CD4-positive, alpha-beta memory T cell (primary cell): Measurements from ENCODE around the gene SIN3B. TPM values are rescaled to one million over a fixed set of nuclear protein-coding genes. Genes with fewer than 3 reads are reported as not detected.

Experiments
- CTCF ChIA-PET: fragments of 350-600 bp; sonication (Branson Sonifier 250); formaldehyde crosslinking; loops from one replicate; lab custom pipeline; 2021; ENCODE audit warnings: inconsistent platforms; ENCODE audit not compliant: partially characterized antibody; lab: Charles Lee
- POLR2A ChIA-PET: fragments of 350-600 bp; sonication (Branson Sonifier 250); formaldehyde crosslinking; loops from one replicate; lab custom pipeline; 2021; ENCODE audit not compliant: partially characterized antibody; lab: Charles Lee
- DNase-seq, 5 donors: peaks; one replicate each; pipeline versions ENCODE4 v3.0.0 to v3.0.0-alpha.2; 2020 to 2022; ENCODE audit warnings: mixed read lengths in 1 of 5
- H3K27ac ChIP-seq: one replicate; pipeline ENCODE4 v1.7.0; 2013; ENCODE audit warnings: low read depth, low read length
- H3K27me3 ChIP-seq: 2 replicates; pipeline ENCODE4 v1.7.0; 2013; ENCODE audit warnings: mild to moderate bottlenecking, low read length, moderate library complexity; ENCODE audit not compliant: insufficient read depth
- H3K36me3 ChIP-seq: 2 replicates; pipeline ENCODE4 v1.7.0; 2013; ENCODE audit warnings: mild to moderate bottlenecking, low read length, moderate library complexity; ENCODE audit not compliant: insufficient read depth
- H3K4me1 ChIP-seq: 2 replicates; pipeline ENCODE4 v1.7.0; 2013; ENCODE audit warnings: mild to moderate bottlenecking, low read length, moderate library complexity; ENCODE audit not compliant: insufficient read depth
- H3K4me3 ChIP-seq, 2 donors: one replicate each; pipeline ENCODE4 v1.7.0; 2013; ENCODE audit warnings: low read length in 2 of 2, mild to moderate bottlenecking in 1 of 2
- H3K9me3 ChIP-seq, 2 donors: one replicate each; pipeline ENCODE4 v1.7.0; 2013; ENCODE audit warnings: low read length in 2 of 2, control low read depth in 1 of 2; ENCODE audit not compliant: control insufficient read depth in 1 of 2
- H3K27ac Mint-ChIP-seq, 7 donors: one replicate each; pipeline ENCODE4 v1.8.0; 2020 to 2021; ENCODE audit warnings: mixed read lengths in 7 of 7, mild to moderate bottlenecking in 6 of 7, inconsistent platforms in 3 of 7, moderate library complexity in 3 of 7
- H3K27me3 Mint-ChIP-seq, 2 donors: one replicate each; pipeline ENCODE4 v1.8.0; 2020 to 2021; ENCODE audit warnings: mixed read lengths in 2 of 2
- H3K36me3 Mint-ChIP-seq, 2 donors: one replicate each; pipeline ENCODE4 v1.8.0; 2020 to 2021; ENCODE audit warnings: mixed read lengths in 2 of 2, inconsistent platforms in 1 of 2, mild to moderate bottlenecking in 1 of 2
- H3K4me1 Mint-ChIP-seq, 4 donors: one replicate each; pipeline ENCODE4 v1.8.0; 2020 to 2021; ENCODE audit warnings: mixed read lengths in 4 of 4, mild to moderate bottlenecking in 1 of 4
- H3K4me3 Mint-ChIP-seq, 8 donors: one replicate each; pipeline ENCODE4 v1.8.0; 2020 to 2021; ENCODE audit warnings: mixed read lengths in 8 of 8, mild to moderate bottlenecking in 7 of 8, moderate library complexity in 6 of 8, inconsistent platforms in 3 of 8
- H3K9me3 Mint-ChIP-seq, 8 donors: one replicate each; pipeline ENCODE4 v1.8.0; 2020 to 2021; ENCODE audit warnings: mixed read lengths in 8 of 8, mild to moderate bottlenecking in 5 of 8, inconsistent platforms in 3 of 8, moderate library complexity in 1 of 8
- intact Hi-C: fragments of 100-400 bp; cut with micrococcal nuclease; formaldehyde crosslinking; loops from one replicate; pipeline ENCODE4 v1.15.1; 2023
- polyA plus RNA-seq, 2 donors: library from polyadenylated mRNA; unstranded; fragments of 300-500 nt; fragmentation: Illumina TruSeq; gene quantifications; one replicate each; pipeline ENCODE4 v1.2.3, GENCODE V29; 2021
- total RNA-seq, 2 experiments: library from RNA; stranded (reverse); gene quantifications; one replicate each; pipeline ENCODE4 v1.2.3, GENCODE V29; 2021

The SIN3B gene
- total and polyA plus RNA-seq, 4 experiments from 2014 or later: 1.4 to 88.4 (median 46.0) TPM

- no peak overlapping the region for H3K4me3 Mint-ChIP-seq
- Histone ChIP-seq H3K27ac (no peak overlapping the region), H3K27me3 (no peaks in the 10 kb centered on the region), H3K4me1 (peaks cover 7% of the 10 kb centered on the region), H3K9me3 (no peaks in the 10 kb centered on the region), H3K36me3 (no peaks in the 10 kb centered on the region), H3K4me3 (no peak overlapping the region)
- no peaks in the 10 kb centered on the region for H3K36me3 Mint-ChIP-seq
- peaks cover 9 to 10% of the 10 kb centered on the region in 2 donors for H3K27me3 Mint-ChIP-seq
- H3K4me1 Mint-ChIP-seq: peaks cover 2 to 10% (median 5%) of the 10 kb centered on the region in 4 donors
- POLR2A ChIA-PET: no interaction called here
- intact Hi-C loops: no loop called here
- no peak for DNase-seq
- H3K27ac Mint-ChIP-seq: no peak overlapping the region
- peaks cover 0 to 2% (median 0%) of the 10 kb centered on the region in 8 donors for H3K9me3 Mint-ChIP-seq
- CTCF ChIA-PET: interaction anchor here (0.5 kb wide), 1 partner anchor 28 kb away, joined by 3 read pairs; no protein-coding TSS in a partner anchor
These were observed 60.2 kb downstream of the SIN3B start for GRCh38 chr19:16889366-16889882.

- intact Hi-C loops: no loop called here
- DNase-seq: no peak
- POLR2A ChIA-PET: no interaction called here
- Histone ChIP-seq H3K27me3 (no peaks in the 10 kb centered on the region), H3K4me3 (no peak overlapping the region), H3K9me3 (no peaks in the 10 kb centered on the region), H3K4me1 (peaks cover 7% of the 10 kb centered on the region), H3K36me3 (no peaks in the 10 kb centered on the region), H3K27ac (no peak overlapping the region)
- Mint-ChIP-seq H3K9me3 (peaks cover 0 to 2% (median 0%) of the 10 kb centered on the region in 8 donors), H3K4me3 (no peak overlapping the region), H3K4me1 (peaks cover 2 to 13% (median 5%) of the 10 kb centered on the region in 4 donors), H3K36me3 (no peaks in the 10 kb centered on the region), H3K27ac (no peak overlapping the region), H3K27me3 (peaks cover 9 to 10% of the 10 kb centered on the region in 2 donors)
- CTCF ChIA-PET: no interaction called here
These were observed 60.8 kb downstream of the SIN3B start for GRCh38 chr19:16889883-16890460.

- Mint-ChIP-seq H3K27me3 (peaks cover 9 to 10% of the 10 kb centered on the region in 2 donors), H3K9me3 (peaks cover 0 to 2% (median 0%) of the 10 kb centered on the region in 8 donors), H3K36me3 (no peaks in the 10 kb centered on the region), H3K4me1 (peaks cover 3 to 18% (median 9%) of the 10 kb centered on the region in 4 donors), H3K4me3 (no peak overlapping the region), H3K27ac (no peak overlapping the region)
- CTCF ChIA-PET: no interaction called here
- intact Hi-C loops: no loop called here
- no peak overlapping the region for H3K4me3 ChIP-seq
- no peaks in the 10 kb centered on the region for H3K9me3 ChIP-seq
- H3K4me1 ChIP-seq: peaks cover 7% of the 10 kb centered on the region
- no peak overlapping the region for H3K27ac ChIP-seq
- H3K27me3 ChIP-seq: no peaks in the 10 kb centered on the region
- H3K36me3 ChIP-seq: no peaks in the 10 kb centered on the region
- POLR2A ChIA-PET: no interaction called here
- no peak for DNase-seq
These were observed 61.4 kb downstream of the SIN3B start for GRCh38 chr19:16890461-16891184.

GRCh38 chr19:16891696-16892382 lies 62.6 kb downstream of the SIN3B start:
- H3K4me3 ChIP-seq: no peak overlapping the region
- no peaks in the 10 kb centered on the region for H3K36me3 ChIP-seq
- no peaks in the 10 kb centered on the region for H3K27me3 ChIP-seq
- Mint-ChIP-seq H3K4me1 (peaks cover 4 to 18% (median 10%) of the 10 kb centered on the region in 4 donors), H3K27ac (peak overlapping the region in 1 of 7 donors; percentile 24), H3K27me3 (peaks cover 9 to 10% of the 10 kb centered on the region in 2 donors), H3K4me3 (no peak overlapping the region), H3K9me3 (peaks cover 0 to 2% (median 0%) of the 10 kb centered on the region in 8 donors), H3K36me3 (no peaks in the 10 kb centered on the region)
- ChIA-PET POLR2A (no interaction called here), CTCF (no interaction called here)
- peaks cover 12% of the 10 kb centered on the region for H3K4me1 ChIP-seq
- H3K27ac ChIP-seq: no peak overlapping the region
- intact Hi-C loops: no loop called here
- H3K9me3 ChIP-seq: no peaks in the 10 kb centered on the region
- no peak for DNase-seq

GRCh38 chr19:16892436-16892835 lies 63.2 kb downstream of the SIN3B start:
- no peak overlapping the region for H3K27ac ChIP-seq
- no peaks in the 10 kb centered on the region for H3K36me3 ChIP-seq
- no peak overlapping the region for H3K4me3 ChIP-seq
- Mint-ChIP-seq H3K27me3 (peaks cover 9 to 10% of the 10 kb centered on the region in 2 donors), H3K9me3 (peaks cover 0 to 2% (median 0%) of the 10 kb centered on the region in 8 donors), H3K4me3 (no peak overlapping the region), H3K4me1 (peaks cover 4 to 18% (median 10%) of the 10 kb centered on the region in 4 donors), H3K27ac (peak overlapping the region in 1 of 7 donors; percentile 24), H3K36me3 (no peaks in the 10 kb centered on the region)
- intact Hi-C loops: no loop called here
- DNase-seq: no peak
- H3K9me3 ChIP-seq: no peaks in the 10 kb centered on the region
- POLR2A ChIA-PET: no interaction called here
- peaks cover 12% of the 10 kb centered on the region for H3K4me1 ChIP-seq
- CTCF ChIA-PET: no interaction called here
- H3K27me3 ChIP-seq: no peaks in the 10 kb centered on the region

GRCh38 chr19:16892868-16893685 lies 63.9 kb downstream of the SIN3B start:
- Histone ChIP-seq H3K27ac (no peak overlapping the region), H3K4me1 (peaks cover 12% of the 10 kb centered on the region), H3K4me3 (no peak overlapping the region), H3K36me3 (no peaks in the 10 kb centered on the region), H3K27me3 (no peaks in the 10 kb centered on the region), H3K9me3 (no peaks in the 10 kb centered on the region)
- Mint-ChIP-seq H3K27me3 (peaks cover 9 to 10% of the 10 kb centered on the region in 2 donors), H3K27ac (peak overlapping the region in 4 of 7 donors; percentile 24 to 75 (median 41)), H3K4me1 (peaks cover 4 to 20% (median 10%) of the 10 kb centered on the region in 4 donors), H3K4me3 (peak overlapping the region in 2 of 8 donors; percentile 30 to 31), H3K9me3 (peaks cover 0 to 2% (median 0%) of the 10 kb centered on the region in 8 donors), H3K36me3 (no peaks in the 10 kb centered on the region)
- DNase-seq: no peak
- intact Hi-C loops: no loop called here
- ChIA-PET POLR2A (no interaction called here), CTCF (no interaction called here)
